Liver (tissue), 9 donors: ENCODE results near the gene ANKRD29. TPM values are rescaled to one million over a fixed set of nuclear protein-coding genes. Genes with fewer than 3 reads are reported as not detected.

ENCODE experiments used
- DNase-seq: peaks from one replicate; pipeline ENCODE4 v3.0.0-alpha.2; 2017; ENCODE audit warnings: low spot score
- H3K27ac ChIP-seq, 2 donors: one replicate each; pipeline ENCODE4 v1.7.0; 2013; ENCODE audit warnings: inconsistent platforms in 2 of 2, low read length in 2 of 2, control low read depth in 1 of 2, low read depth in 1 of 2, mild to moderate bottlenecking in 1 of 2
- H3K27me3 ChIP-seq, 4 donors: one replicate each; pipeline versions ENCODE4 v1.6.1 to v1.7.0; 2013; ENCODE audit warnings: low read length in 3 of 4, inconsistent platforms in 1 of 4, mild to moderate bottlenecking in 1 of 4, moderate library complexity in 1 of 4; ENCODE audit not compliant: control insufficient read depth in 4 of 4, insufficient read depth in 4 of 4
- H3K36me3 ChIP-seq, 4 donors: one replicate each; pipeline versions ENCODE4 v1.6.1 to v1.7.0; 2013; ENCODE audit warnings: low read length in 3 of 4, mild to moderate bottlenecking in 3 of 4, low read depth in 1 of 4, moderate library complexity in 1 of 4; ENCODE audit not compliant: control insufficient read depth in 4 of 4, insufficient read depth in 3 of 4
- H3K4me1 ChIP-seq, 4 donors: one replicate each; pipeline versions ENCODE4 v1.6.1 to v1.7.0; 2013; ENCODE audit warnings: low read length in 3 of 4, mild to moderate bottlenecking in 3 of 4, moderate library complexity in 1 of 4; ENCODE audit not compliant: control insufficient read depth in 4 of 4, insufficient read depth in 4 of 4
- H3K4me3 ChIP-seq, 3 donors: one replicate each; pipeline versions ENCODE4 v1.6.1 to v1.7.0; 2013; ENCODE audit warnings: low read length in 3 of 3, control low read depth in 1 of 3, low read depth in 1 of 3, mild to moderate bottlenecking in 1 of 3
- H3K9ac ChIP-seq, 2 donors: one replicate each; pipeline ENCODE4 v1.7.0; 2013; ENCODE audit warnings: low read length in 2 of 2, mild to moderate bottlenecking in 2 of 2, moderate library complexity in 2 of 2, control low read depth in 1 of 2, low read depth in 1 of 2
- H3K9me3 ChIP-seq, 4 donors: one replicate each; pipeline versions ENCODE4 v1.6.1 to v1.7.0; 2013; ENCODE audit warnings: low read length in 3 of 4; ENCODE audit not compliant: control insufficient read depth in 4 of 4
- FOXA1 ChIP-seq: IDR thresholded peaks from 2 replicates; pipeline ENCODE4 v1.6.1; 2016; ENCODE audit warnings: antibody characterized with exemption
- FOXA2 ChIP-seq: IDR thresholded peaks from 2 replicates; pipeline ENCODE4 v1.6.1; 2016; ENCODE audit warnings: antibody characterized with exemption
- JUND ChIP-seq, 2 donors: IDR thresholded peaks; 2 replicates each; pipeline ENCODE4 v1.6.1; 2016; ENCODE audit warnings: antibody characterized with exemption in 2 of 2
- NR2F2 ChIP-seq: IDR thresholded peaks from 2 replicates; pipeline ENCODE4 v1.6.1; 2016; ENCODE audit warnings: antibody characterized with exemption
- RAD21 ChIP-seq, 2 donors: IDR thresholded peaks; 2 replicates each; pipeline ENCODE4 v1.6.1; 2016; ENCODE audit warnings: antibody characterized with exemption in 2 of 2, mild to moderate bottlenecking in 2 of 2
- RXRA ChIP-seq, 2 donors: IDR thresholded peaks; 2 replicates each; pipeline ENCODE4 v1.6.1; 2017 to 2018; ENCODE audit warnings: antibody characterized with exemption in 2 of 2, mild to moderate bottlenecking in 1 of 2
- TAF1 ChIP-seq: conservative IDR thresholded peaks from 2 replicates; pipeline ENCODE4 v1.6.1; 2016; ENCODE audit warnings: antibody characterized with exemption, mild to moderate bottlenecking
- WGBS: extraction: QIAGEN DNeasy Blood & Tissue Kit; methylation state at CpG from one replicate; pipeline ENCODE4 v1.1.7; 2013; 5-methylcytosine and 5-hydroxymethylcytosine counted together
- polyA plus RNA-seq, 2 donors: library from polyadenylated mRNA; stranded (reverse) in 1 of 2; unstranded in 1 of 2; fragments of 200-250 nt in 1 of 2; fragments of >200 nt in 1 of 2; fragmentation: Nextera tagmentation in 1 of 2; extraction: Ambion mirVana in 1 of 2; gene quantifications; one replicate each; pipeline versions ENCODE4 v1.2.1 to v1.2.3, GENCODE V29; 2013 to 2015
- total RNA-seq, 2 donors: library from RNA; depleted of rRNA; stranded (reverse); fragments of >200 nt; gene quantifications; one replicate each; pipeline ENCODE4 v1.2.3, GENCODE V29; 2014
- TF ChIP-seq, protein P1 (sequence below): IDR thresholded peaks from 2 replicates; pipeline ENCODE4 v1.6.1; 2016; ENCODE audit warnings: antibody characterized with exemption
- TF ChIP-seq, protein P2 (sequence below): IDR thresholded peaks from 2 replicates; pipeline ENCODE4 v1.6.1; 2016; ENCODE audit warnings: antibody characterized with exemption, mild to moderate bottlenecking
- TF ChIP-seq, protein P3 (sequence below): IDR thresholded peaks from 2 replicates; pipeline ENCODE4 v1.6.1; 2016; ENCODE audit warnings: antibody characterized with exemption
- donor health status: healthy.
- donor health status: healthy.
- donor health status: healthy.
- donor health status: healthy.
- donor health status: healthy.

Gene ANKRD29
- total and polyA plus RNA-seq, 4 donors, result 0.14 to 0.50 (median 0.33) TPM

DNA sequence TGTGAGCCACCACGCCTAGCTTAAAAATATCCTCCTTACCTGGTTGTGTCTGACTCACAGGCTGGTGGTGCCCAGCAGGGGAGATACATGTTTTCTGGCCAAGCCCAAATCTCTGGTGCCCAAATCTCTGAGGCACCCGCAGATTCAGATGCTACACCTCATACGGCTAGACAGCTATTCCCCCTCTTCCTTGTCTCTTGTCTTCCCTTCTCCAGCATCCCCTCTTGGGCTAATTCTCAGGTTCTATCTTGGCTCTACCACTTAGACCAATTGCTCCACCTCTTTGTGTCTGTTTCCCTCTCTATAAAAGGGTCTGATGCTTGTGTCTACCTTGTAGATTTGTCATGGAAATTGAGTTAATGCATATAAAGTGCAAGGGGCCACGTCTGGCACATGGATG is 39.9 kb upstream of the ANKRD29 start:
- H3K9ac ChIP-seq, result no peak overlapping the region
- H3K36me3 ChIP-seq, result no peaks in the 10 kb centered on the region
- TF ChIP-seq, protein P1, sequence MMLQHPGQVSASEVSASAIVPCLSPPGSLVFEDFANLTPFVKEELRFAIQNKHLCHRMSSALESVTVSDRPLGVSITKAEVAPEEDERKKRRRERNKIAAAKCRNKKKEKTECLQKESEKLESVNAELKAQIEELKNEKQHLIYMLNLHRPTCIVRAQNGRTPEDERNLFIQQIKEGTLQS, result no peak
- no peak for TF ChIP-seq RAD21 (IDR thresholded peaks at IDR 0.05)
- no peak for TF ChIP-seq NR2F2
- no peak for TF ChIP-seq JUND (IDR thresholded peaks at IDR 0.05)
- no peak for TF ChIP-seq FOXA2
- TF ChIP-seq TAF1, result no peak
- TF ChIP-seq, protein P2, sequence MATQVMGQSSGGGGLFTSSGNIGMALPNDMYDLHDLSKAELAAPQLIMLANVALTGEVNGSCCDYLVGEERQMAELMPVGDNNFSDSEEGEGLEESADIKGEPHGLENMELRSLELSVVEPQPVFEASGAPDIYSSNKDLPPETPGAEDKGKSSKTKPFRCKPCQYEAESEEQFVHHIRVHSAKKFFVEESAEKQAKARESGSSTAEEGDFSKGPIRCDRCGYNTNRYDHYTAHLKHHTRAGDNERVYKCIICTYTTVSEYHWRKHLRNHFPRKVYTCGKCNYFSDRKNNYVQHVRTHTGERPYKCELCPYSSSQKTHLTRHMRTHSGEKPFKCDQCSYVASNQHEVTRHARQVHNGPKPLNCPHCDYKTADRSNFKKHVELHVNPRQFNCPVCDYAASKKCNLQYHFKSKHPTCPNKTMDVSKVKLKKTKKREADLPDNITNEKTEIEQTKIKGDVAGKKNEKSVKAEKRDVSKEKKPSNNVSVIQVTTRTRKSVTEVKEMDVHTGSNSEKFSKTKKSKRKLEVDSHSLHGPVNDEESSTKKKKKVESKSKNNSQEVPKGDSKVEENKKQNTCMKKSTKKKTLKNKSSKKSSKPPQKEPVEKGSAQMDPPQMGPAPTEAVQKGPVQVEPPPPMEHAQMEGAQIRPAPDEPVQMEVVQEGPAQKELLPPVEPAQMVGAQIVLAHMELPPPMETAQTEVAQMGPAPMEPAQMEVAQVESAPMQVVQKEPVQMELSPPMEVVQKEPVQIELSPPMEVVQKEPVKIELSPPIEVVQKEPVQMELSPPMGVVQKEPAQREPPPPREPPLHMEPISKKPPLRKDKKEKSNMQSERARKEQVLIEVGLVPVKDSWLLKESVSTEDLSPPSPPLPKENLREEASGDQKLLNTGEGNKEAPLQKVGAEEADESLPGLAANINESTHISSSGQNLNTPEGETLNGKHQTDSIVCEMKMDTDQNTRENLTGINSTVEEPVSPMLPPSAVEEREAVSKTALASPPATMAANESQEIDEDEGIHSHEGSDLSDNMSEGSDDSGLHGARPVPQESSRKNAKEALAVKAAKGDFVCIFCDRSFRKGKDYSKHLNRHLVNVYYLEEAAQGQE, result no peak
- TF ChIP-seq, protein P3, sequence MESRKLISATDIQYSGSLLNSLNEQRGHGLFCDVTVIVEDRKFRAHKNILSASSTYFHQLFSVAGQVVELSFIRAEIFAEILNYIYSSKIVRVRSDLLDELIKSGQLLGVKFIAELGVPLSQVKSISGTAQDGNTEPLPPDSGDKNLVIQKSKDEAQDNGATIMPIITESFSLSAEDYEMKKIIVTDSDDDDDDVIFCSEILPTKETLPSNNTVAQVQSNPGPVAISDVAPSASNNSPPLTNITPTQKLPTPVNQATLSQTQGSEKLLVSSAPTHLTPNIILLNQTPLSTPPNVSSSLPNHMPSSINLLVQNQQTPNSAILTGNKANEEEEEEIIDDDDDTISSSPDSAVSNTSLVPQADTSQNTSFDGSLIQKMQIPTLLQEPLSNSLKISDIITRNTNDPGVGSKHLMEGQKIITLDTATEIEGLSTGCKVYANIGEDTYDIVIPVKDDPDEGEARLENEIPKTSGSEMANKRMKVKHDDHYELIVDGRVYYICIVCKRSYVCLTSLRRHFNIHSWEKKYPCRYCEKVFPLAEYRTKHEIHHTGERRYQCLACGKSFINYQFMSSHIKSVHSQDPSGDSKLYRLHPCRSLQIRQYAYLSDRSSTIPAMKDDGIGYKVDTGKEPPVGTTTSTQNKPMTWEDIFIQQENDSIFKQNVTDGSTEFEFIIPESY, result no peak
- H3K4me1 ChIP-seq, result no peaks in the 10 kb centered on the region
- H3K9me3 ChIP-seq, result peaks cover 0 to 4% (median 0%) of the 10 kb centered on the region in 4 donors
- WGBS, result 86% methylated on average over 4 of the region's 4 CpGs
- no peak overlapping the region for H3K4me3 ChIP-seq
- no peaks in the 10 kb centered on the region for H3K27me3 ChIP-seq
- no peak for DNase-seq
- H3K27ac ChIP-seq, result no peak overlapping the region

DNA sequence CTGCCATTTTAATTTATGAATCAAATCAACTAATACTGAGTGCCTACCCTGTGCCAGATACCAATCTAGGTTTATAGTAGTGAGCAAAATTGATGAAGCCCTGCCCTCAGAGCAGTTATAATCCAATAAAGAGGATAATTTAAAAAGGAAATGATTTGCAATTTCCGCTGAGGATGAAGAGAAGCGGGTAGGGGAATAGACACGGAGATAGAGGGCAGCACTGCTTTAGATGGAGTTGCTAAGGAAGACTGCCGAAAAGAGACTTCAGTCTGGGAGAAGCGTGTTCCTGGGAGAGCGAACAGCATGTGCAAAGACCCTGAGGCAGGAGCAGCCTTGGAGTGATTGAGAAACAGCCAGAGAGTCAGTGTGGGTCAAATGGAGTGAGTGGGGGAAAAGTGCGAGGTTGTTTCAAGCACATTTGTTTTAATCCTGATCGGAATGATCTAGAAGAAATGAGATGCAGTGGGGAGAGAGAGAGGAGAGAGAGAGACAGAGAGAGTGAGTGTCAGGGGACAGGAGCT is 38.9 kb upstream of the ANKRD29 start:
- 88% methylated on average over 8 of the region's 8 CpGs for WGBS
- H3K9ac ChIP-seq, result no peak overlapping the region
- no peaks in the 10 kb centered on the region for H3K27me3 ChIP-seq
- H3K4me3 ChIP-seq, result no peak overlapping the region
- H3K36me3 ChIP-seq, result no peaks in the 10 kb centered on the region
- no peaks in the 10 kb centered on the region for H3K4me1 ChIP-seq
- H3K27ac ChIP-seq, result no peak overlapping the region
- no peak for TF ChIP-seq FOXA1
- TF ChIP-seq RXRA (IDR thresholded peaks at IDR 0.05), result no peak
- TF ChIP-seq, protein P2, result no peak
- DNase-seq, result no peak
- H3K9me3 ChIP-seq, result no peaks in the 10 kb centered on the region
